ENCODE results near the gene YWHAQ. TPM values are rescaled to one million over a fixed set of nuclear protein-coding genes. Genes with fewer than 3 reads are reported as not detected.

The YWHAQ gene
- total RNA-seq, 1 donor from 2014 or later, result 172 TPM

GRCh38 chr2:9650119-9650821 is 19.5 kb upstream of the YWHAQ start:
- Histone ChIP-seq H3K27me3 (no peaks in the 10 kb centered on the region), H3K9me3 (no peaks in the 10 kb centered on the region), H3K36me3 (no peaks in the 10 kb centered on the region), H3K4me3 (no peak overlapping the region), H3K27ac (no peak overlapping the region), H3K4me1 (no peaks in the 10 kb centered on the region)
- DNase-seq (ENCODE audit: low spot score in 2 of 2), result no peak
- no peak for TF ChIP-seq CTCF (IDR thresholded peaks at IDR 0.05)
- intact Hi-C loops (cut with DNase I), result no loop called here

- no peak overlapping the region for H3K4me3 ChIP-seq
- H3K36me3 ChIP-seq, result no peaks in the 10 kb centered on the region
- DNase-seq (ENCODE audit: low spot score in 2 of 2), result no peak
- no peak overlapping the region for H3K27ac ChIP-seq
- no peaks in the 10 kb centered on the region for H3K9me3 ChIP-seq
- no peaks in the 10 kb centered on the region for H3K4me1 ChIP-seq
- H3K27me3 ChIP-seq, result no peaks in the 10 kb centered on the region
- TF ChIP-seq CTCF (IDR thresholded peaks at IDR 0.05), result no peak
- intact Hi-C loops (cut with DNase I), result no loop called here
These were observed 18.5 kb upstream of the YWHAQ start for GRCh38 chr2:9649261-9649660.

DNA sequence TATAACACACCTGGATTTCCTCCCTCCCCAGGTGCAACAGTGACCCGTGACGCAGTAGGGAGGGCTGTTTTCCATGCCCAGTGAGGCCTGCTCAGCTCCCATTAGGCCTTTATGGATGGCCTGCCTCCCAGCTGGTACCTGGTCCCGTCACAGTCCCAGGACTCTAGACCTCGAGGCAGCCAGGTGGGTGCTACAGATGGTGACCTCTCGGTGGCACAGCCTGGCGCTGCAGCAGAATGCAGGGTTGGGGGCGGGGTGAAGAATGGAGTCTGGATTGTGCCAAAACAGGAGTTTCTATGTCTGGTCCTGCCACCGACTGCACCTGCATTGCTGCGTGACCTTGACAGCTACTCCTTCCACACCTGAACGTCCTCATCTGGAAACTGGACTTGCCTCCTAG is 18.0 kb upstream of the YWHAQ start:
- no peak overlapping the region for H3K4me3 ChIP-seq
- TF ChIP-seq CTCF (IDR thresholded peaks at IDR 0.05), result no peak
- H3K36me3 ChIP-seq, result no peaks in the 10 kb centered on the region
- H3K4me1 ChIP-seq, result no peaks in the 10 kb centered on the region
- no peaks in the 10 kb centered on the region for H3K9me3 ChIP-seq
- H3K27me3 ChIP-seq, result no peaks in the 10 kb centered on the region
- no peak overlapping the region for H3K27ac ChIP-seq
- DNase-seq (ENCODE audit: low spot score in 2 of 2), result no peak
- intact Hi-C loops (cut with DNase I), result no loop called here

DNA sequence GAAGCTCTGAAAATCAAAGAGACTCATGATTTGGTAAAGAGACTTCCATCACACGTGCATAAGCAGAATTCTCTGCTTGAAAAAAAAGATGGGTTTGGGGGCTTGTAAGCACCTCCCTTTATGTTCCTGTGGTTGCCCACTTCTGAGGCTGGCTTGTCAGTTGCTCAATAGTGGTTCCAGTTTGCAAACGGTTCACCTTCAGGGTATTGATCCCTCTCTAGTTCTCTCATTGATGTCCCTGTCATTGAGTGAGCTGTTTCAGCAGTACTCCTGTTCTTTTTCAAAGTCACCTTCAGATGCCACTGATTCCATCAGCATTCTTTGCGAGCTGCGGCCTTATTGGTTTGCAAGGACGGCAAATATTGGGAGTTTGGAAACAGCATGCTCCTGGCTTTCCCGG is 17.1 kb upstream of the YWHAQ start:
- H3K4me1 ChIP-seq, result no peaks in the 10 kb centered on the region
- no peak overlapping the region for H3K27ac ChIP-seq
- no peaks in the 10 kb centered on the region for H3K9me3 ChIP-seq
- intact Hi-C loops (cut with DNase I), result no loop called here
- H3K36me3 ChIP-seq, result no peaks in the 10 kb centered on the region
- no peaks in the 10 kb centered on the region for H3K27me3 ChIP-seq
- no peak for DNase-seq (ENCODE audit: low spot score in 2 of 2)
- TF ChIP-seq CTCF (IDR thresholded peaks at IDR 0.05), result no peak
- no peak overlapping the region for H3K4me3 ChIP-seq

- no peak for DNase-seq (ENCODE audit: low spot score in 2 of 2)
These were observed 15.6 kb upstream of the YWHAQ start for GRCh38 chr2:9646196-9647030.

More at GRCh38 chr2:9646196-9647030, 15.6 kb upstream of the YWHAQ start:
- Histone ChIP-seq H3K4me3 (no peak overlapping the region), H3K36me3 (no peaks in the 10 kb centered on the region), H3K9me3 (no peaks in the 10 kb centered on the region), H3K27me3 (no peaks in the 10 kb centered on the region), H3K27ac (no peak overlapping the region), H3K4me1 (no peaks in the 10 kb centered on the region)
- no peak for TF ChIP-seq CTCF (IDR thresholded peaks at IDR 0.05)
- intact Hi-C loops (cut with DNase I), result no loop called here

Data from ascending aorta (tissue), 2 donors.